A549 (cell line): ENCODE results near the gene PLCL1. TPM values are rescaled to one million over a fixed set of nuclear protein-coding genes. Genes with fewer than 3 reads are reported as not detected.

Source experiments
- ATAC-seq, 2 experiments: fragments of 200-7000 bp in 1 of 2; fragments of >200 bp in 1 of 2; cut with Nextera tagmentation in 1 of 2; cut with Tn5 transposase in 1 of 2; 3 replicates each; pipeline versions ENCODE4 v1.8.0 to v1.9.1; 2018 to 2020; ENCODE audit warnings: mild to moderate bottlenecking in 1 of 2, moderate library complexity in 1 of 2
- CTCF ChIA-PET: fragments of 300-600 bp; sonication (Branson Sonifier 250); formaldehyde crosslinking; extraction: SDS; loops from one replicate; lab custom pipeline; 2021; ENCODE audit warnings: antibody characterized with exemption, inconsistent platforms; lab: Yijun Ruan, JAX
- POLR2A ChIA-PET: fragments of 350-600 bp; formaldehyde crosslinking; extraction: SDS; loops from one replicate; lab custom pipeline; 2021; ENCODE audit warnings: antibody characterized with exemption, inconsistent platforms; lab: Yijun Ruan, JAX
- DNase-seq, 2 experiments: peaks; one replicate each; pipeline versions ENCODE4 v3.0.0 to v3.0.0-alpha.2; 2011 to 2016; ENCODE audit warnings: low read depth in 1 of 2, low spot score in 1 of 2
- FAIRE-seq: peaks from 2 replicates; lab custom pipeline; 2011; peaks lifted over from hg19 to GRCh38; lab: Jason Lieb, UNC
- H3K27ac ChIP-seq, 2 experiments: fragments of >200 bp; sonication (Bioruptor Twin); formaldehyde crosslinking; 3 replicates each; pipeline ENCODE4 v1.5.1; 2016 to 2017
- H3K4me1 ChIP-seq: fragments of >200 bp; sonication (Bioruptor Twin); formaldehyde crosslinking; 3 replicates; pipeline ENCODE4 v1.6.1; 2016
- H3K4me2 ChIP-seq: fragments of >200 bp; sonication (Bioruptor Twin); formaldehyde crosslinking; 3 replicates; pipeline ENCODE4 v1.6.1; 2016
- H3K4me3 ChIP-seq: fragments of >200 bp; sonication (Bioruptor Twin); formaldehyde crosslinking; 3 replicates; pipeline ENCODE4 v1.5.1; 2016
- H3K9me3 ChIP-seq: fragments of >200 bp; sonication (Bioruptor Twin); formaldehyde crosslinking; 3 replicates; pipeline ENCODE4 v1.6.1; 2016
- BHLHE40 ChIP-seq: IDR thresholded peaks from 2 replicates; pipeline ENCODE4 v1.6.1; 2012; ENCODE audit warnings: low read depth, low read length, inconsistent platforms
- CBX8 ChIP-seq: fragments of 200-600 bp; sonication (generic); IDR thresholded peaks from 2 replicates; pipeline ENCODE4 v1.6.1; 2016
- CEBPB ChIP-seq, 2 experiments: fragments of >200 bp in 1 of 2; sonication (Bioruptor Twin) in 1 of 2; formaldehyde crosslinking in 1 of 2; IDR thresholded peaks; 2 replicates each; pipeline ENCODE4 v1.6.1; 2012 to 2016
- EHMT2 ChIP-seq: fragments of 200-600 bp; sonication (generic); IDR thresholded peaks from 2 replicates; pipeline ENCODE4 v1.6.1; 2016; ENCODE audit warnings: antibody characterized with exemption, low read depth, mild to moderate bottlenecking, moderate library complexity
- ESRRA ChIP-seq: fragments of 150-350 bp; IDR thresholded peaks from 2 replicates; pipeline ENCODE4 v1.6.1; 2014; ENCODE audit warnings: mild to moderate bottlenecking, low read length, borderline replicate concordance
- FOSB ChIP-seq: fragments of 250-450 bp; sonication (Bioruptor Pico); IDR thresholded peaks from 2 replicates; pipeline ENCODE4 v1.5.0; 2020; ENCODE audit warnings: mild to moderate bottlenecking, moderate library complexity
- FOXS1 ChIP-seq: fragments of 250-450 bp; sonication (Bioruptor Pico); IDR thresholded peaks from 2 replicates; pipeline ENCODE4 v1.5.0; 2020; ENCODE audit warnings: mild to moderate bottlenecking, moderate library complexity
- HDAC2 ChIP-seq: fragments of 200-600 bp; sonication (generic); IDR thresholded peaks from 2 replicates; pipeline ENCODE4 v1.6.1; 2016
- HOXA7 ChIP-seq: fragments of 250-450 bp; sonication (Bioruptor Pico); IDR thresholded peaks from 2 replicates; pipeline ENCODE4 v1.5.0; 2020; ENCODE audit warnings: mild to moderate bottlenecking, moderate library complexity
- HOXB13 ChIP-seq: fragments of 250-450 bp; sonication (Bioruptor Pico); IDR thresholded peaks from 2 replicates; pipeline ENCODE4 v1.5.0; 2020; ENCODE audit warnings: low read depth, mild to moderate bottlenecking, moderate library complexity
- HOXB5 ChIP-seq: fragments of 250-450 bp; sonication (Bioruptor Pico); IDR thresholded peaks from 2 replicates; pipeline ENCODE4 v1.5.0; 2020; ENCODE audit warnings: mild to moderate bottlenecking, moderate library complexity
- JUNB ChIP-seq: fragments of >200 bp; sonication (Bioruptor Twin); formaldehyde crosslinking; IDR thresholded peaks from 2 replicates; pipeline ENCODE4 v1.6.1; 2016
- KDM5A ChIP-seq: fragments of 200-600 bp; sonication (generic); IDR thresholded peaks from 2 replicates; pipeline ENCODE4 v1.6.1; 2016; ENCODE audit warnings: antibody characterized with exemption, mild to moderate bottlenecking
- MAFK ChIP-seq: fragments of 450-650 bp; IDR thresholded peaks from 2 replicates; pipeline ENCODE4 v1.6.1; 2014; ENCODE audit not compliant: partially characterized antibody
- MYC ChIP-seq: IDR thresholded peaks from 2 replicates; pipeline ENCODE4 v1.6.1; 2012; ENCODE audit warnings: mild to moderate bottlenecking, inconsistent platforms, low read length, improper control_type of control experiment, borderline replicate concordance
- POLR2A ChIP-seq: IDR thresholded peaks from 2 replicates; pipeline ENCODE4 v1.6.1; 2012; ENCODE audit warnings: mild to moderate bottlenecking, low read length
- RAD21 ChIP-seq, 2 experiments: fragments of >200 bp in 1 of 2; sonication (Bioruptor Twin) in 1 of 2; formaldehyde crosslinking in 1 of 2; IDR thresholded peaks in 1 of 2; conservative IDR thresholded peaks in 1 of 2; 2 replicates in 1 of 2; 3 replicates in 1 of 2; pipeline ENCODE4 v1.6.1; 2012 to 2018; ENCODE audit warnings: inconsistent platforms in 1 of 2
- RARB ChIP-seq: fragments of 250-450 bp; sonication (Bioruptor Pico); IDR thresholded peaks from 2 replicates; pipeline ENCODE4 v1.8.0; 2021; ENCODE audit warnings: mild to moderate bottlenecking, moderate library complexity
- RFX5 ChIP-seq: fragments of 450-650 bp; IDR thresholded peaks from 2 replicates; pipeline ENCODE4 v1.7.1; 2014; ENCODE audit warnings: antibody characterized with exemption, mild to moderate bottlenecking, moderate library complexity
- WGBS: methylation state at CpG from one replicate; pipeline ENCODE4 v1.1.6; 2017; ENCODE audit errors: missing lambda C conversion rate; 5-methylcytosine and 5-hydroxymethylcytosine counted together
- polyA plus RNA-seq, 4 experiments: library from polyadenylated mRNA; depleted of rRNA in 3 of 4; stranded (reverse); fragments of >200 nt; fragmentation: RNase III in 1 of 4; extraction: RNeasy Plus Mini Kit Qiagen cat#74134 plus additional on column Dnase treatment in 1 of 4; gene quantifications; 2 replicates in 3 of 4; 3 replicates in 1 of 4; pipeline ENCODE4 v1.2.3, GENCODE V29; 2011 to 2017
- TF ChIP-seq, protein P1 (sequence below): IDR thresholded peaks from 2 replicates; pipeline ENCODE4 v1.6.1; 2012; ENCODE audit warnings: low read depth, borderline replicate concordance
- TF ChIP-seq, protein P2 (sequence below): fragments of 200-600 bp; sonication (generic); IDR thresholded peaks from 2 replicates; pipeline ENCODE4 v1.6.1; 2016; ENCODE audit warnings: antibody characterized with exemption, mild to moderate bottlenecking, moderate library complexity
- TF ChIP-seq, protein P3 (sequence below): fragments of 250-450 bp; sonication (Bioruptor Pico); IDR thresholded peaks from 2 replicates; pipeline ENCODE4 v1.5.0; 2021; ENCODE audit warnings: mild to moderate bottlenecking, moderate library complexity, borderline replicate concordance
- TF ChIP-seq, protein P4 (sequence below): IDR thresholded peaks from 2 replicates; pipeline ENCODE4 v1.6.1; 2012
- TF ChIP-seq, protein P5 (sequence below): fragments of >200 bp; sonication (Bioruptor Twin); formaldehyde crosslinking; IDR thresholded peaks from 3 replicates; pipeline ENCODE4 v1.6.1; 2016
- TF ChIP-seq, protein P6 (sequence below): fragments of >200 bp; sonication (Bioruptor Twin); formaldehyde crosslinking; IDR thresholded peaks from 2 replicates; pipeline ENCODE4 v1.6.1; 2016
- TF ChIP-seq, protein P7 (sequence below): fragments of 450-650 bp; IDR thresholded peaks from 2 replicates; pipeline ENCODE4 v1.6.1; 2014; ENCODE audit warnings: antibody characterized with exemption
- TF ChIP-seq, protein P8 (sequence below): fragments of 150-350 bp; IDR thresholded peaks from 2 replicates; pipeline ENCODE4 v1.6.1; 2014; ENCODE audit warnings: low read depth, mild to moderate bottlenecking, low read length

Gene PLCL1
- polyA plus RNA-seq, 2 of the 4 experiments (the other 2 are of a cell fraction) = 0.03 TPM

DNA sequence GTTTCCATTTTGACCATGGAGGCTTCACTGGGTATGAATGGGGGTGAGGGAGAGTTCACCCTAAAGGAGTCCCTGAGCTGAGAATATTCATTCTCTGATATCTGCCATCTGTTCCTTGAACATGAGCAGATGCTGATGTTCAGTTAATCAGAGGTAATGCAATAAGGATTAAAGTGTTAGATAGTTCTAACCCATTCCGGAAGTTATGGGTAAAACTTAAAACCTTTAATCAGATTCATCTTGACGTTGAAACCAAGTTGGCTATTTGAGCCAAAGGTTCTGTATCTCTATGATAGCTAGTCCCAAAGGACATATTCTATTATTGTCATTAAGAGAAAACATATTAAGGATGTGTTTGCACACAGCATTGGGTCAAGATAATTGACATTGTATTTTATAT is 268.9 kb downstream of the PLCL1 start:
- FAIRE-seq (no peak), ATAC-seq (no peak), DNase-seq (no peak)
- Histone ChIP-seq H3K4me1 (no peaks in the 10 kb centered on the region), H3K27ac (no peak overlapping the region), H3K4me3 (no peak overlapping the region), H3K4me2 (no peak overlapping the region), H3K9me3 (no peaks in the 10 kb centered on the region)
- 25% methylated on average over 2 of the region's 2 CpGs for WGBS
- TF ChIP-seq, protein P1, sequence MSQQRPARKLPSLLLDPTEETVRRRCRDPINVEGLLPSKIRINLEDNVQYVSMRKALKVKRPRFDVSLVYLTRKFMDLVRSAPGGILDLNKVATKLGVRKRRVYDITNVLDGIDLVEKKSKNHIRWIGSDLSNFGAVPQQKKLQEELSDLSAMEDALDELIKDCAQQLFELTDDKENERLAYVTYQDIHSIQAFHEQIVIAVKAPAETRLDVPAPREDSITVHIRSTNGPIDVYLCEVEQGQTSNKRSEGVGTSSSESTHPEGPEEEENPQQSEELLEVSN = no peak
- TF ChIP-seq, protein P2, sequence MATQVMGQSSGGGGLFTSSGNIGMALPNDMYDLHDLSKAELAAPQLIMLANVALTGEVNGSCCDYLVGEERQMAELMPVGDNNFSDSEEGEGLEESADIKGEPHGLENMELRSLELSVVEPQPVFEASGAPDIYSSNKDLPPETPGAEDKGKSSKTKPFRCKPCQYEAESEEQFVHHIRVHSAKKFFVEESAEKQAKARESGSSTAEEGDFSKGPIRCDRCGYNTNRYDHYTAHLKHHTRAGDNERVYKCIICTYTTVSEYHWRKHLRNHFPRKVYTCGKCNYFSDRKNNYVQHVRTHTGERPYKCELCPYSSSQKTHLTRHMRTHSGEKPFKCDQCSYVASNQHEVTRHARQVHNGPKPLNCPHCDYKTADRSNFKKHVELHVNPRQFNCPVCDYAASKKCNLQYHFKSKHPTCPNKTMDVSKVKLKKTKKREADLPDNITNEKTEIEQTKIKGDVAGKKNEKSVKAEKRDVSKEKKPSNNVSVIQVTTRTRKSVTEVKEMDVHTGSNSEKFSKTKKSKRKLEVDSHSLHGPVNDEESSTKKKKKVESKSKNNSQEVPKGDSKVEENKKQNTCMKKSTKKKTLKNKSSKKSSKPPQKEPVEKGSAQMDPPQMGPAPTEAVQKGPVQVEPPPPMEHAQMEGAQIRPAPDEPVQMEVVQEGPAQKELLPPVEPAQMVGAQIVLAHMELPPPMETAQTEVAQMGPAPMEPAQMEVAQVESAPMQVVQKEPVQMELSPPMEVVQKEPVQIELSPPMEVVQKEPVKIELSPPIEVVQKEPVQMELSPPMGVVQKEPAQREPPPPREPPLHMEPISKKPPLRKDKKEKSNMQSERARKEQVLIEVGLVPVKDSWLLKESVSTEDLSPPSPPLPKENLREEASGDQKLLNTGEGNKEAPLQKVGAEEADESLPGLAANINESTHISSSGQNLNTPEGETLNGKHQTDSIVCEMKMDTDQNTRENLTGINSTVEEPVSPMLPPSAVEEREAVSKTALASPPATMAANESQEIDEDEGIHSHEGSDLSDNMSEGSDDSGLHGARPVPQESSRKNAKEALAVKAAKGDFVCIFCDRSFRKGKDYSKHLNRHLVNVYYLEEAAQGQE = no peak
- TF ChIP-seq MYC (no peak), JUNB (no peak), CEBPB (IDR thresholded peaks at IDR 0.05) (no peak), RAD21 (conservative IDR thresholded peaks at IDR 0.05 in 1 of 2, IDR thresholded peaks at IDR 0.05 in 1 of 2) (no peak), RARB (CRISPR knock-in tag) (no peak), ESRRA (no peak), KDM5A (no peak), EHMT2 (no peak), HOXB5 (CRISPR knock-in tag) (no peak), RFX5 (no peak), FOXS1 (no peak), HOXA7 (CRISPR knock-in tag) (no peak)
- TF ChIP-seq, protein P3, sequence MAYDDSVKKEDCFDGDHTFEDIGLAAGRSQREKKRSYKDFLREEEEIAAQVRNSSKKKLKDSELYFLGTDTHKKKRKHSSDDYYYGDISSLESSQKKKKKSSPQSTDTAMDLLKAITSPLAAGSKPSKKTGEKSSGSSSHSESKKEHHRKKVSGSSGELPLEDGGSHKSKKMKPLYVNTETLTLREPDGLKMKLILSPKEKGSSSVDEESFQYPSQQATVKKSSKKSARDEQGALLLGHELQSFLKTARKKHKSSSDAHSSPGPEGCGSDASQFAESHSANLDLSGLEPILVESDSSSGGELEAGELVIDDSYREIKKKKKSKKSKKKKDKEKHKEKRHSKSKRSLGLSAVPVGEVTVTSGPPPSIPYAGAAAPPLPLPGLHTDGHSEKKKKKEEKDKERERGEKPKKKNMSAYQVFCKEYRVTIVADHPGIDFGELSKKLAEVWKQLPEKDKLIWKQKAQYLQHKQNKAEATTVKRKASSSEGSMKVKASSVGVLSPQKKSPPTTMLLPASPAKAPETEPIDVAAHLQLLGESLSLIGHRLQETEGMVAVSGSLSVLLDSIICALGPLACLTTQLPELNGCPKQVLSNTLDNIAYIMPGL = no peak
- CTCF ChIA-PET = no interaction called here
- POLR2A ChIA-PET = no interaction called here

DNA sequence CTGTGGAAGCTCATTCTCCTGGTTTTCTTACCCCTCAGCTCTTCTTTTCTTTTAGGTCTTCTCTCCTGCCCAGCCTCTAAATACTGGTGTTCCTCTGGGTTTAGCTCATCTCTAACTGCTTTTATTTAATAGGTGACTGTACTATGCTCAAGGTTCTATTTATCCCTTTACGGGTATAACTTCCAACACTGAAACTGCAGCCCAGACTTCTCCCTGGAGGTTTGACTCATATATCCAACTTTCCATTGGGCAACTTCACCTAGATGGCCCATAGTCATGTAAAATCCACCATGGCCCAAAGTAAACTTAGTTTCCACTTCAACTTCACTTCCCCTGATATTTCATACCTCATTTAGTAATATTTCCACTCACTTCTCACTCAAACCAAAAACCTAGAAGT is 273.1 kb downstream of the PLCL1 start:
- ATAC-seq (no peak), DNase-seq (no peak), FAIRE-seq (no peak)
- Histone ChIP-seq H3K4me2 (no peak overlapping the region), H3K9me3 (no peaks in the 10 kb centered on the region), H3K27ac (no peak overlapping the region), H3K4me3 (no peak overlapping the region), H3K4me1 (no peaks in the 10 kb centered on the region)
- CTCF ChIA-PET = no interaction called here
- POLR2A ChIA-PET = no interaction called here
- 38% methylated on average over 1 of the region's 1 CpG for WGBS
- no peak for TF ChIP-seq POLR2A
- TF ChIP-seq, protein P4, sequence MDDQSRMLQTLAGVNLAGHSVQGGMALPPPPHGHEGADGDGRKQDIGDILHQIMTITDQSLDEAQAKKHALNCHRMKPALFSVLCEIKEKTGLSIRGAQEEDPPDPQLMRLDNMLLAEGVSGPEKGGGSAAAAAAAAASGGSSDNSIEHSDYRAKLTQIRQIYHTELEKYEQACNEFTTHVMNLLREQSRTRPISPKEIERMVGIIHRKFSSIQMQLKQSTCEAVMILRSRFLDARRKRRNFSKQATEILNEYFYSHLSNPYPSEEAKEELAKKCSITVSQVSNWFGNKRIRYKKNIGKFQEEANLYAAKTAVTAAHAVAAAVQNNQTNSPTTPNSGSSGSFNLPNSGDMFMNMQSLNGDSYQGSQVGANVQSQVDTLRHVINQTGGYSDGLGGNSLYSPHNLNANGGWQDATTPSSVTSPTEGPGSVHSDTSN = no peak
- TF ChIP-seq CBX8 = no peak
- TF ChIP-seq, protein P5, sequence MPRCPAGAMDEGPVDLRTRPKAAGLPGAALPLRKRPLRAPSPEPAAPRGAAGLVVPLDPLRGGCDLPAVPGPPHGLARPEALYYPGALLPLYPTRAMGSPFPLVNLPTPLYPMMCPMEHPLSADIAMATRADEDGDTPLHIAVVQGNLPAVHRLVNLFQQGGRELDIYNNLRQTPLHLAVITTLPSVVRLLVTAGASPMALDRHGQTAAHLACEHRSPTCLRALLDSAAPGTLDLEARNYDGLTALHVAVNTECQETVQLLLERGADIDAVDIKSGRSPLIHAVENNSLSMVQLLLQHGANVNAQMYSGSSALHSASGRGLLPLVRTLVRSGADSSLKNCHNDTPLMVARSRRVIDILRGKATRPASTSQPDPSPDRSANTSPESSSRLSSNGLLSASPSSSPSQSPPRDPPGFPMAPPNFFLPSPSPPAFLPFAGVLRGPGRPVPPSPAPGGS = no peak
- no peak for TF ChIP-seq HOXB13
- TF ChIP-seq, protein P3 = no peak
- TF ChIP-seq, protein P6, sequence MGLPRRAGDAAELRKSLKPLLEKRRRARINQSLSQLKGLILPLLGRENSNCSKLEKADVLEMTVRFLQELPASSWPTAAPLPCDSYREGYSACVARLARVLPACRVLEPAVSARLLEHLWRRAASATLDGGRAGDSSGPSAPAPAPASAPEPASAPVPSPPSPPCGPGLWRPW = no peak
- TF ChIP-seq, protein P7, sequence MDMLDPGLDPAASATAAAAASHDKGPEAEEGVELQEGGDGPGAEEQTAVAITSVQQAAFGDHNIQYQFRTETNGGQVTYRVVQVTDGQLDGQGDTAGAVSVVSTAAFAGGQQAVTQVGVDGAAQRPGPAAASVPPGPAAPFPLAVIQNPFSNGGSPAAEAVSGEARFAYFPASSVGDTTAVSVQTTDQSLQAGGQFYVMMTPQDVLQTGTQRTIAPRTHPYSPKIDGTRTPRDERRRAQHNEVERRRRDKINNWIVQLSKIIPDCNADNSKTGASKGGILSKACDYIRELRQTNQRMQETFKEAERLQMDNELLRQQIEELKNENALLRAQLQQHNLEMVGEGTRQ = no peak
- TF ChIP-seq HDAC2 = no peak
- TF ChIP-seq FOSB (CRISPR knock-in tag) = no peak
- no peak for TF ChIP-seq BHLHE40
- TF ChIP-seq MAFK = no peak
- TF ChIP-seq, protein P8, sequence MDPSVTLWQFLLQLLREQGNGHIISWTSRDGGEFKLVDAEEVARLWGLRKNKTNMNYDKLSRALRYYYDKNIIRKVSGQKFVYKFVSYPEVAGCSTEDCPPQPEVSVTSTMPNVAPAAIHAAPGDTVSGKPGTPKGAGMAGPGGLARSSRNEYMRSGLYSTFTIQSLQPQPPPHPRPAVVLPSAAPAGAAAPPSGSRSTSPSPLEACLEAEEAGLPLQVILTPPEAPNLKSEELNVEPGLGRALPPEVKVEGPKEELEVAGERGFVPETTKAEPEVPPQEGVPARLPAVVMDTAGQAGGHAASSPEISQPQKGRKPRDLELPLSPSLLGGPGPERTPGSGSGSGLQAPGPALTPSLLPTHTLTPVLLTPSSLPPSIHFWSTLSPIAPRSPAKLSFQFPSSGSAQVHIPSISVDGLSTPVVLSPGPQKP = no peak
